Measurements from ENCODE around the gene GBE1.
"Not testable (repeated sequence)": the region's sequence is repeated elsewhere in the genome, so short reads cannot be mapped to it uniquely, and the experiment has no call there.

Gene GBE1

DNA sequence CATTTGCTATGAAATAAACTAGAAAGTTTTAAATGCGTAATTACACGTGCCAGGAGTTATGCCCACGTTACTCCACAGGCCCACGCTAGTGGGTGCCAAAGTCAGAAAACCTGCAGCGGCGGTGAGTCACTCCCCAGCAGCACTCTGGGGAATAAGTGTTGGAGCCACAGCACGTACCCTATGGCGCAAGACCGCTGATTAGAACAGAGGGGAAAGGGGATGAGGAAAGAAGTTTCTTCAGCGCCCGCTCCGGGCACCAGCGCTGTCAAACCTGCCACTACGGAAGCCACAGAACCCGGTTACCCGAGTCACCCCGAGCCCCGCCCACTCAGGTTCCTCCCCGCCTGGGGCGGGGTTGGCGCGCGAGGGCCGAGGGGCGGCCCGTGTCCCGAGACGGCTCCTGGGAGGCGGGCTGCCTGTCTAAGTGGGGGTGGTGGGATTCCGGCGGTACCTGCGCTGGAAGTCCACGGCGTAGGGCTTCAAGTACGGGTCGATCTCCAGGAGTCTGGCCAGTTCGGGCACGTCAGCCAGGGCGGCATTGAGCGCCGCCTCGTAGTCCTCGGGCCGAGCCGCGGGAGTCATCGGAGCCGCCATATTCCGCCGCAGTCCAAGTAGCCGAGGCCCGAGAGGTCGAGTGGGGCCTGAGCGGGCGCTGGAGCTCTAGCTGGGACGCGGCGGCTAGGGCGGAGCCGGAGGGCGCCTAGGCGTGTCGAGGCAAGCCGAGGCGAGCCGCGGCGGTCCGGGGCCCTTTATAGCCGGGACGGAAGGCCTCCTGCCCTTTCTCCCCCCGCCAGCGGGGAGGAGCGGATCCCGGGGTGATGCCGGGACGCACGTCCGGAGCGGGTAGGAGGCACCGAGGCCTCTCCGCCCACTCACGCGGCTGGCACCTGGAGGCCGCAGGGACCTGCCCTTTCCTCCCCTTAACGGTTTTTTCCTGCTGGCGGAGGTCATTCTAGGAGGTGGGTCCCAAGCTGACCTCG is at the start of gene GBE1:
Gene GBE1, minus strand, starts transcription at position 722 of the 980 bp plus-strand sequence. Its CDS starts 128 bp downstream, at position 594.
- peak; percentile 95 for DNase-seq (ENCODE audit: low read depth, low spot score)

DNA sequence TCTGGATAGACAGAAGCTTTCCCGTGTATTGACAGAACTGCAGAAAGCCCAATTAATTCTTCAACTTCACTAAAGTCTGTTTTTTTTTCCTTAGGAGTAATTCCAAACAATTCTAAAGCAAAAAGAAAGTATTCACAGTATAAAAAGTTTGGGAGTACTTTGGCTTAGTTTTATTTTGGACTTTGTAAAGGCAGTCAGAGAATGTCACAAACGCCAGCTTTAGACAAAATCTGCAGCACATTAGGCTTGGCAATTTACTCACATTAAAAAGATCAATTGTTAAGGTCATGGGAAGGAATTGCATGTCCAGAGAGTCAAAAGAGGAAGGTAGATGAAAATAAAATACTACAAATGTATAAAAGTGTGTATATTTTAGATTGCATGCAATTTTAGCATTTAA is 47.5 kb upstream of the GBE1 start:
- no peak for DNase-seq (ENCODE audit: low read depth, low spot score)

DNA sequence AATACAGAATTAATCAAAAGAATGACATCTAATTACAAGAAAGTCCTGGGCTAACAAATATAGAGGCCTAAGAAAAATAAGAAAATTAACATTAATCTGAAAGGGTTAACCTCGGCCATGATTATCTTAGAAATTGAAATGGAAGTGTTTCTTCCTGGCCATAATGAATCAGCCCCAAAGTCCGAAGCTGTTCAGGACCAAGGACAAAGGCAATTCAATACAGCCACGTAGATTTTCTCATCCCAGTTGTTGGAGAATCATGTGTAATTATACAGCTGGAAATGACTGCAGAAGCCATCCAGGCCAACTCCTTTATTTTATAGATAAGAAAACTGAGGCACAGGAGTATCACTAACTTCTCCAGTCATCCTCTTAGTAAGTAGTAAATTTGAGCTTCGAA is 38.0 kb upstream of the GBE1 start:
- DNase-seq (ENCODE audit: low read depth, low spot score) = peak; percentile 20

DNA sequence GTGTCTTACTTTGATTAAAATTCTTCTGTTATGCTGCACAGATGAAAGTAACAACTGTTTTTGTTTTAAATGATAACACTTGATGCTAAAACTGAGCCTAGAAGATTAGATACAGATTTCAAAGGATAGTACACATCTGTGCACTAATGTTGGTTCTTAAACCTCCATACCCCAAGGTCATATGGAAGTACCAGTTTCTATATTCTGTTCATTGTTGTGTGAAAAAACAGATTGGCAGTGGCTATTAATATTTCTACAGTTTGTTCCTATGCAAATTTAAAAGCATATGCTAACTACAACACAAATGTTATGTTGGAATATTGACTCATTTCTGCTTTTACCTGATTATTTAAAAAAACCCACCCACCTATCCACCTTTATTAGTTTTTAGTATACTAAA is 32.0 kb upstream of the GBE1 start:
- DNase-seq (ENCODE audit: low read depth, low spot score) = no peak

DNA sequence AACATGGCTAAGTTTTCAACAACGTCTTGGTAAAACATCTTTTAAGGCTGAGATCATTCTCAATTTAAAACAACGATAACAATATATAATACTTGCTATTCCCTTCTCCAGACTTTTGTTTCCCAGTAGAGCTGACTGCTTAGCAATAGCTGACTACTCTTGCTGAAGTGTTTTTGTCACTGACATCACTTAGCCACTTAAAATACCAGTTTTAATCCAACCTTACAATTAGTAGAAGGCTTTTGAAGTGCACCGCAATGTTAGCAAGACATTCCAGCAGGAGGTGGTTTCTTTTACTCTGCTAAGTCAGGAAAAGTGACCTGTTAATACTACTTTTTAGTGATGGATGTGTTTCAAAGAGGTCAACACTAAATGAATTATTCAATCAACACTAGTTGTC is 28.7 kb upstream of the GBE1 start:
- peak; percentile 46 for DNase-seq (ENCODE audit: low read depth, low spot score)

DNA sequence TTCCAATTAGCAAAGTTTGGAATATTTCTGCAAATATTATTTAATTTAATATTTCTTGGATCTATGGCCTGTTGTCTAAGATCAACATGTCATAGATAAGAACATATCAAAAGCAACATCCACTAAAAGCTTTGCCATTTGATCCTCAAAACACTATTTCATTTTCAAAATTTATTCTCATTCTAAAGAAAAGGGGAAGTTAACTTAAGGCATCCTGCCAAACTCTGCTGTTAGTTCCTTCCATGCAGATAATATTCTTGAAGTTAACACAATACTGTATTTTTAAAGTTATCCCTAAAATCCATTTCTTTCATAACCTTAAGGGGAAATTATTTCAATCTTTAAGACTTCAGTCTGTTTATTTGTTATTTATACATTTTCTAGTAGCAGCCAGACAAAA is 28.2 kb upstream of the GBE1 start:
- DNase-seq (ENCODE audit: low read depth, low spot score) = no peak

DNA sequence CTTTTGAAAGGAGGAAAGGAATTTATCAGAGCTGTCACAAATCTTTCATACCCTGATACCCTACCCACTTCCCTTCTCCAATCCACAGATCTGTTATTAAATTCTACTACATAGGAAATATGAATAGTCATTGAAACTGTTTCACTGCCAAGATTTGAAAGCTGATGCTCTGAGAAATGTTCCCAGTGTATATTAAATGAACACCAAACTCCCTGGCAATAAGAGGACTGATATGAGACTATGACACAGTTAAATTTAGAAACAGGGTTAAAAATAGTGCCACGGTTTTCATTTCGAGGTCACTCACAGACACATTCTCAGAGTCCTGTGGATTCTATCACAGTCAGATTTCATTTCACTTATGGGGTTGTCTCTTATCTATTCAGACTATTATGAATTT is 27.2 kb upstream of the GBE1 start:
- no peak for DNase-seq (ENCODE audit: low read depth, low spot score)

DNA sequence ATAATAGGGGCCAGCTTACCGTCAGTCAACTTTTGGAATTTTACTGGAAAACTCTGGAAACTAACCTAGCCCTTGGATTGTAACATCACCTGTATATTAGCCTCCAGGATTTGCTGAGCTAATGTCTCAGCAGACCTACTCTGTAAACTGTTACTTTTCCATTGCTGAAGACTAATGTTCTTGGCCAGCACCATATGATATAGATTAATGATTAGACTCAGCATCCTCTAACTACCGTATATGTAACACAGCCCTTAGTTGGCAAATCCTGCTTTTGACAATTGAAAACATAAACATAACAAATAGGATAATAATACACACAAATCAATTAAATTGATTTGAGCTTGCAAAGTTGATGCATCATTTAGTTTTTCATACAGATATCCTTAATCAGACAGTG is 26.6 kb upstream of the GBE1 start:
- no peak for DNase-seq (ENCODE audit: low read depth, low spot score)

DNA sequence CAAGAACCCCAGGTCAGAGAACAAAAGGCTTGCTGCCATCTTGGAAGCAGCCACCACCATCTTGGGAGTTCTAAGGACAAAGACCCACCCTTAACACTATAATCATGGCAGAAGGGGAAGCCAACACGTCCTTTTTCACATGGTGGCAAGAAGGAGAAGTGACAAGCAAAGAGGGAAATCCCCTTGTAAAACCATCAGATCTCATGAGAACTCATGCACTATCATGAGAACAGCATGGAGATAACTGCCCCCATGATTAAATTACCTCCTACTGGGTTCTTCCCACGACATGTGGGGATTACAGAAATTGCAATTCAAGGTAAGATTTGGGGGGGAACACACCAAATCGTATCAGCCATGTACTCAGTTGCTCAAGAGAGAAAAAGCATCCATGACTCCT is 21.1 kb upstream of the GBE1 start:
- DNase-seq (ENCODE audit: low read depth, low spot score) = no peak

DNA sequence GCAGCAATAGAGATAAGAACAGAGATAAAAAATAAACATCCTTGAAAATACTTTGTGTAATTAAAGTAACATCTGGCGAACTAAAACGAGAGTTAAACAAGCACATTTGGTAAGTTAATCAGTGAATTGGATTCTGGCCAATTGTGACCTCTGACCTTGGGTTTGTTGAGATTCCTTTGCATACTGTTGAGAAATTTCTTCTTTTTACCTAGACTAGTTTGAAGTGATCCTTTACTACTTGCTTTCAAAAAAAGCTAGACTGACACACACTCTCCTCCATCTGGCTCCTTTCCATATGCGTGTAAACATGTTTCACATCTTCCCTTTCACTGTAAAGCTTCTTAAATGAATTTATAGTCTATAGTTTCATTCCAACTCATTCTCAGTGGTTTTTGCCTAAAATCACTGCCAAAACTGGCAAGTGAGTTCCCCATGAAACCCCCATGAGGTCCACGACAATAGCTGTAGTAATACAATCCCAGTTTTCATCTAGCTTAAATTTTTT is 17.3 kb upstream of the GBE1 start:
- no peak for DNase-seq (ENCODE audit: low read depth, low spot score)

DNA sequence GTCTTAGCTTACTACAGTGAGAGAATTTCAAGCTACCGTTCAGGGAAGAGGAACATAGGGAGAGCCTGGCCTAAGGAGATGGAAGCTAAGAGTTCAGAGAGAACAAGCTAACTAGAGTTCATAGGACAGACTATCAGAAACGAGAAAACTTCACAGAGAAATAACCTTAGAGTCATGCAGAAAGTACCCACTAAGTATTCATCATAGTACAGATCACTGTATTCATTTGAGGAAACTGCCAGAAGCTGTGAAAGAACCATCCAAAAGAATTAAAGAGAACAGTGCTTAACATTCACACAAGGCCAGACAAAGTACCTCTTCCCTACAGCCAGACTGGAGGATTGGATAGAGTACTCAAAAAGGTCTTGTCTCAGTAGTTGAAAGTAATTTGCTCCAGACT is 15.2 kb upstream of the GBE1 start:
- no peak for DNase-seq (ENCODE audit: low read depth, low spot score)

DNA sequence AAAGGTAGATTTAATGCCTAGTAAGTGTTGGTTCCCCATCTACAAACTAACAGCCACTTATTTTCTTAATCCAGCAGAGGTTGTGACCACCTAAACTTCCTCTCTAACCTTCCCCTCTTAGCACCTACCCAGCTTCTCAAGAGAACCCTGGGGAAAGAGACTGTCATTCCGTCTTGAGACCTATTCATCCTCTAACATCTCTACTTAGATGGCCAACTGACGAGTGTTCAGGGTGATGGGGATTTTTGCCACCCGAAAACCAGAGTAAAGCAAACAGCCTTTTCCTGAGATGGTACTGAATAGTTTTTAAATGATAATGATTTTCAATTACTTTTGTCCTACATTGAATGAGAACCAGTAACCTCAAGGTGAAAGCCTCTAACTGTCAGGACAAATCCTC is 9.3 kb upstream of the GBE1 start:
- DNase-seq (ENCODE audit: low read depth, low spot score) = no peak

DNA sequence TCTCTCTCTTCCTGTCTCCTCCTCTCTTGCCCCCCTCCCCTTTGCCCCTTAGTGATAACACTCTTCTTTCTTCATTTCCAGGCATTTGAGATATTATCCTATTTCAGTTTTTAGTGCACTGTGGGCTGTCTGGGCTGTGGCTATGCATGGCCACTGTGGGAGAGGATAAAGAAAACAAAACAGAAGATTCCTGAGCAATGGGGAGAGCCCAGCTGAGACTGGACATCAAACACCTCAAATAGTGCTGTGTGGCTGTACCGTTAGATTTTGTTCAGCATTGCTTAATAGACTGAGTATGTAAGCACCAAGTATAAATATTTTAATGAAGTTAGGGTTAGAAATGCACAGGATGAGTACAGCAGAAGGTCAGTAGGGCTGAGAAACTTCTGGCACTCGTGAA is 7.9 kb upstream of the GBE1 start:
- DNase-seq (ENCODE audit: low read depth, low spot score) = peak; percentile 28

DNA sequence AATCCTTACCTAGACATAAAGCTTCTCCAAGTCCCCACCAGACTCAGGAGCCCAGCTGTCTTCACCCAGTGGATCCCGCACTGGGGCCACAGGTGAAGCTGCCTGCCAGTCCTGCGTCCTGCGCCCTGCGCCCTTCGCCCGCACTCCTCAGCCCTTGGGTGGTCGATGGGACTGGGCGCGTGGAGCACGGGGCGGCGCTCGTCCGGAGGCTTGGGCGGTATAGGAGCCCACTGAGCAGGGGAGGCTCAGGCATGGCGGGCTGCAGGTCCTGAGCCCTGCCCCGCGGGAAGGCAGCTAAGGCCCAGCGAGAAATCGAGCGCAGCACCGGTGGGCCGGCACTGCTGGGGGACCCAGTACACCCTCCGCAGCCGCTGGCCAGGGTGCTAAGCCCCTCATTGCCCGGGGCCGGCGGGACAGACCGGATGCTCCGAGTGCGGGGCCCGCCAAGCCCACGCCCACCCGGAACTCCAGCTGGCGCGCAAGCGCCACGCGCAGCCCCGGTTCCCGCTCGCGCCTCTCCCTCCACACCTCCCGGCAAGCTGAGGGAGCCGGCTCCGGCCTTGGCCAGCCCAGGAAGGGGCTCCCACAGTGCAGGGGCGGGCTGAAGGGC is 5.9 kb upstream of the GBE1 start:
- DNase-seq (ENCODE audit: low read depth, low spot score) = not testable (repeated sequence)

DNA sequence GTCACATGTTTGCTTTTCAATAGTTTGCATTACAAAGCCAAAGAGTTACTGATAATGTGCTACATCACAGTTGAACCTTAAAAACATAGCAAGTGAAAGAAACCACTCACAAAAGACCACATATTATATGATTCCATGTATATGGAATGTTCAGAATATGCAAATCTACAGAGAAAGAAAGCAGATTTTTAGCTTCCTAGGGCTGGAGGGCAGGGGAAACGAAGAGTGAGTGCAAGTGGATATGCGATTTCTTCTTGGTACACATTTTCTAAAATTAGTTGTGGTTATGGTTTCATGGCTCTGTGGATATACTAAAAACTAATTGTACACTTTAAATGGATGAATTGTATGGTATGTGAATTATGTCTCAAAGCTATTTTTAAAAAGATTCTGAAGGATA is 4.0 kb upstream of the GBE1 start:
- DNase-seq (ENCODE audit: low read depth, low spot score) = peak; percentile 28

DNA sequence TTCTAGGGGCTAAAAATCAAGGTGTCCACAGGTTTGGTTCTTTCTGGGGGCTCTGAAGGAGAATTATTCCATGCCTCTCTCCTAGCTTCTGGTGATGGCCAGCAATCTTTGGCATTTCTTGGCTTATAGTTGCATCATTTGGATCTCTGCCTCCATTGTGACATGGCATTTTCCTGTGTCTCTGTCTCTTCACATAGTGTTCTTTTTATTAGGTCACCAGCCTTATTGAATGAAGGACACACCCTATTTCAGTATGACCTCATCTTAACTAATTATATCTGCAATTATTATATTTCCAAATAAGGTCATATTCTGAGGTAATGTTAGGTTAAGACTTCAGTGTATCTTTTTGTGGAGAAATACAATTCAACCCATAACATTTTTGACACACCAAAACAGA is 3.2 kb upstream of the GBE1 start:
- no peak for DNase-seq (ENCODE audit: low read depth, low spot score)

DNA sequence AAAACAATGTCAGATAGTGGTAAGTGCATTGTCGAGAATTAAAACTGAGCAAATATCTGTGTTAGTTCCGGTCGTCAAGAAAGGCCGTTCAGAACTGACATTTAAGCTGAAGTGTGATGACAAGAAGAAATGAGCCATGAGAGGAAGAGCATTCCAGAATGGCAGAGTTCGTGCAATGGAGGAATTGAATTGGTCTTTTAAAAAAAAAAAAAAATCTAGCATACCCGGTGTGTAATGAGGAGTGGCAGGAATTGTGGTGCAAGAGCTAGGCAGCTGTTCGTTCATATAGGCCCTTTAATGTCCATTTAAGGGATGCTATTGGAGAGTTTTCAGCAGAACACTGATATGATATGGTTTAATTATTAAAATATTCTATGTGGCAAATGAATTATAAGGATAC is 2.6 kb upstream of the GBE1 start:
- DNase-seq (ENCODE audit: low read depth, low spot score) = no peak

DNA sequence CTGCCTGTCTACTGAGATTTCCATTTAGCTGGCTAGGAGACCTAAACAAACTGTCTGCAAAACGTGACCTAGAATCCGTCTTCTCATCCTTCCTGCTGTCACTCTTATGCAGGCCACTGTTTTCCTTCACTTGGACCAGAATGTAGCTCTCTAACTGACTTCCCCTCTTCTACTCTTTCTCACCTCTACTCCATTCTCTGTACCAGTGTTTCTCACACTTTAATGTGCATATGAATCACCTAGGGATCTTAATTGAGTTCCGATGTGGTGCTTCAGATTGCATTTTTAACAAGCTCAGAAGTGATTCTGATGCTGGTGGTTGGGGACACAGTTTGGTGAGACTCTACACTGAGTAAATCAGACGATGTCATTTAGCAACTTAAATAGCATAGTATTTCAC is 1.6 kb upstream of the GBE1 start:
- no peak for DNase-seq (ENCODE audit: low read depth, low spot score)

DNA sequence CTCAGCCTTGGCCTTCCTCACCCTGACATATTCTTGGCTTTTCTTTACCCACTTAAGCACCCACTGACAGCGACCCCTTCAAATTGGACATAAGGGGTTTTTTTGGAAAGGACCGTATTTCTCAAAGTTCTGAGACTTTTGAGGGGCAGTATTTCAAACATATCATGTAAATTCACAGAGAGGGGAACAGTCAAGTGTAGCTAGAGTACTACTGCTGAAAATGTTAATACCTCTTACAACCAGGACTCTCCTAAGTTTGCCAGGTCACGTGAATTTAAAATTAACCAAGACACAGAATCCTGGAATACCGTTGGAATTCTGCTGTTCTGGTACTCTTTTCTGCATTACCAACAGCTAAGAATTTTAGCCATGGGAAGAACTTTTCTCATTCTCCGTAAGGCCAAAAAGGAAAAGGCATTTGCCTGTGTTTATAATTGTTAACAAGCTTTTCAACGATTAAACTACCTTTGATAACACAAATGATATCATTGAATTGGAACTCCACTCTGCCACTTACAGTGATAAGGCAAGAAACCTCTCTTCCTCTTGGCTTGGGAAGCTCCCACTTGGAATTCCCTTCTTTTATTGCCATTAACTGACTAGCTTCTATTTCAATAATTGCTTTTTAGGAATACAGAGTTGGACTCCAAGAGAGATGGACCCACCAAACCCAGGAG is 597 bp upstream of the GBE1 start:
- no peak for DNase-seq (ENCODE audit: low read depth, low spot score)

DNA sequence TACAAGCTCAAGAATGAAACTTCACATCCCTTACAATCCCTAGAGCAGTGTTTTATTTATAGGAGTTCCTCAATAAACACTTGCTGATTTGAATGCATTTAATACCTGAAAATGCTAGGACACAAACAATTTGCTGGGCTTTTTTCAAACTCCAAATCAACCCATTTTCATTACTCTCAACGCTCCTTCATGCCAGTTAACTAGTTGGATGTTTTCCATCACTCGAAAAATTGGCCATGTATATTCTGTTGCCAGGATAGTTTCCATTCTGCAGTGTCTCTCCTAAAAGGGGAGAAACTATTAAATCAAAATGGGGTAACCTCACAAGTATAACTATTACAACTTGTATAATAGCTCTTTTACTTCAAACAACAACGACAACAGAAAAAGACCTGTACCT is 1.2 kb downstream of the GBE1 start:
- DNase-seq (ENCODE audit: low read depth, low spot score) = no peak

DNA sequence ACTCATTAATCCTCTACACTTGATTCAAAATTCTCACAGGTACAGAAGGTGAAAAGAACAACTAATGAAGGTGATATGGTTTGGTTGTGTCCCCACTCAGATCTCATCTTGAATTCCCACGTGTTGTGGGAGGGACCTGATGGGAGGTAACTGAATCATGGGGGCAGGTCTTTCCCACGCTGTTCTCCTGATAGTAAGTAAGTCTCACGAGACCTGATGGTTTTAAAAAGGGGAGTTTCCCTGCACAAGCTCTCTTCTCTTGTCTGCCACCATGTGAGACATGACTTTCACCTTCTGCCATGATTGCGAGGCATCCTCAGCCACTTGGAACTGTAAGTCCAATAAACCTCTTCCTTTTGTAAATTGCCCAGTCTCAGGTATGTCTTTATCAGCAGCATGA is 2.7 kb downstream of the GBE1 start:
- DNase-seq (ENCODE audit: low read depth, low spot score) = not testable (repeated sequence)

DNA sequence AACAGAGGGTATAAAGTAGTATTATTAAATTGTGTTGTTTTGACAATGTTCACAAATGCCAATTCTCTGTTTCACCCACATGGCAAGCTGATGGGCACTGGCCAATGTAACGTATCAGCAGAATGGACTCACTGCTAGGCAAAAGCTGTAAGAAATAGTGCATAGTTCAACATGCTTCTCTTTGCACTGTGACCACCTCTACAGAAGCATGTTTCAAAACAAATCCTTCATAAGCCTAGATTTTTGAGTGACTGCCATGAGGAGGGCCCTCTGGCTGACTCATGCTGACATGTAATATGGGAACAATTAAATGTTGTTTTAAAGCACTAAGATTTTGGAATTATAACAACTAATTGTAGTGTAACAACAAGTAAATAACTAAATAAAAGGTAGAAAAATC is 3.2 kb downstream of the GBE1 start:
- peak; percentile 46 for DNase-seq (ENCODE audit: low read depth, low spot score)

Data from astrocyte of the hippocampus (primary cell).